Measurements from ENCODE around the gene ABCE1.

DNA sequence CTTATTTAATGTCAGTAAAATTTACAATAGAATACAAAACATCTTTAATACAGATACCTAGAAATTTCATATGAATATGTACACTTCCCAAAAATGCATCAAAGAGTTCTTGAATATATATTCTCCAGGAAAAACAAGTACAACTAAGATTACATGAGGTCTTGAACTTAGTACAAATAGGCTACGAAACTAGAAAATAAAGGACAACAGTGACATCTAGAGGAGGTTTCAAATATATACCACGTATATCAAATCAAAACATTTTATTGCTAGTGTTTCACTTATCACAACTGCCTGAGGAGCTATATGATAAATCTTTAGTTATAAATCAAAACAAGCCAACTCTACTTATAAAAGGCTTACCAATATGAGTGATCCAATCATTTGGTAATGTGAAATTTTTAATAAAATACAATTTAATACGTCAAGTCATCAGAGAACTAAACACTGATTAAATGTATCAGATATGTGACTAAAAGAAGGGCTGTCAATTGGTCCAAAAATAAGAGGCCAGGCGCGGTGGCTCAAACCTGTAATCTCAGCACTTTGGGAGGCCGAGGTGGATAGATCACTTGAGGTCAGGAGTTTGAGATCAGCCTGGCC, 36.7 kb upstream of the ABCE1 start:
- TF ChIP-seq CTCF (IDR thresholded peaks at IDR 0.05; ENCODE audit: insufficient read depth, low read depth, low read length) (peak; percentile 29), EZH2 (IDR thresholded peaks at IDR 0.05; ENCODE audit: insufficient read depth, low read length) (no peak)
